AG08395 (cell line): ENCODE data around the gene CTSA.
A peak's percentile ranks its signal among the peaks of the same experiment; 100 is the strongest.
"Not testable (repeated sequence)": the region's sequence is repeated elsewhere in the genome, so short reads cannot be mapped to it uniquely, and the experiment has no call there.

Source experiments
- DNase-seq: peaks from one replicate; pipeline ENCODE4 v3.0.0; 2012; ENCODE audit warnings: mixed read lengths, low spot score

The CTSA gene

GRCh38 chr20:45918779-45919537 lies 27.8 kb downstream of the CTSA start:
- DNase-seq, result no peak

DNA sequence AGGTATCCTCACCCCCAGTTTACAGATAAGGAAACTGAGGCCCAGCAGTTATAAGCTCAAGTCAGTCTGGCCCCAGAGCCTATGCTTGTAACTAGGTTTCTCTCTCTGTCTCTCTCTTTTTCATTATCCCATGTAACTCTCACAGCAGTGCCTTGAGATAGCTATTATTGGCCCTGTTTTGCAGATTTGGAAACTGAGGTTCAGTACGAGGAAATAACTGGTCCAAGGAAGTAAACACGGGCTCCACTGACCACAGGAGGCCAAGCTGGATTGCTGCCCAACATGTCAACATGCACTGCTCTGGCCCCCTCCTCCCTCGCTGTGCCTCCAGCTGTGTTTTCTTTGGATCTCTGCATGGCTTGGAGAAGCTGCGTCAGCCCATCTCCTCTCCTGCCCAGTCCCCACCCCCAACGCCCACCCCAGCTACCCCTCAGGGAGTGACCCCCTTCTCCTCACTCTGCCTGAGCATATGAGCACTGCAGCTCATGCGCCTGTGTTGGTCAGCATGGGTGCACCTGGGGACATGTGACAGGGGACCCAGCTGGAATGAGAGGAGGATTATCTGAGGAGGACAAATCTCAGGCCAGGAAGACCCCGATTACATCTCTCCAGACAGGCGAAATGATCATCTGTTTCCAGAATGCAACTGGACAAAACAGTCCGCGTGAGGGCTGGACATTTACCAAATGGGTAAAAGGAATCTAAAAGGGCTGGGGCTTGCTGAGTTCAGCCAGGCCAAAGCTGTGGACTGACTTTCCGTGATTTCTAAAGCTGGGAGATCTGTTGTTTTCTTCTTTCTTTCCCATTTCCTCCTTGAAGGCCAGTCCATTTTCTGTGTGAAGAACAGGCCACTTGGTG lies 28.6 kb downstream of the CTSA start:
- DNase-seq, result no peak

GRCh38 chr20:45920462-45921336 lies 29.6 kb downstream of the CTSA start:
- DNase-seq, result no peak

GRCh38 chr20:45921337-45922189 lies 30.4 kb downstream of the CTSA start:
- no peak for DNase-seq

- DNase-seq, result peak; percentile 66
Observed at GRCh38 chr20:45924391-45925261, 33.5 kb downstream of the CTSA start.

GRCh38 chr20:45925821-45926506 lies 34.8 kb downstream of the CTSA start:
- no peak for DNase-seq

DNA sequence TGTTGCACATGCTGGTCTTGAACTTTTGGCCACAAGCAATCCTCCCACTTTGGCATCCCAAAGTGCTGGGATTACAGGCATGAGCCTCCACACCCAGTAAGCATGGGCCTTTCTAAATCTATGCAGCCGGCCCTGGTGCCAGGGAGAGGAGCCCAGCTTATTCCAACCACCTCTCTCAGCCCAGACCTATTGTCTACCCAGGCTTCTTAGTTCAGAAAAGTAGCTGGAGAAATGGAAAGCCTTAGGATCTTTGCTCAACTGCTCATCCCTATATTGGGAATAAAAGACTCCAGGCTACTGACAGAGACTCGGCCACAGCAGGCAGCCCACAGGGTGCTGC lies 35.6 kb downstream of the CTSA start:
- DNase-seq, result no peak

DNA sequence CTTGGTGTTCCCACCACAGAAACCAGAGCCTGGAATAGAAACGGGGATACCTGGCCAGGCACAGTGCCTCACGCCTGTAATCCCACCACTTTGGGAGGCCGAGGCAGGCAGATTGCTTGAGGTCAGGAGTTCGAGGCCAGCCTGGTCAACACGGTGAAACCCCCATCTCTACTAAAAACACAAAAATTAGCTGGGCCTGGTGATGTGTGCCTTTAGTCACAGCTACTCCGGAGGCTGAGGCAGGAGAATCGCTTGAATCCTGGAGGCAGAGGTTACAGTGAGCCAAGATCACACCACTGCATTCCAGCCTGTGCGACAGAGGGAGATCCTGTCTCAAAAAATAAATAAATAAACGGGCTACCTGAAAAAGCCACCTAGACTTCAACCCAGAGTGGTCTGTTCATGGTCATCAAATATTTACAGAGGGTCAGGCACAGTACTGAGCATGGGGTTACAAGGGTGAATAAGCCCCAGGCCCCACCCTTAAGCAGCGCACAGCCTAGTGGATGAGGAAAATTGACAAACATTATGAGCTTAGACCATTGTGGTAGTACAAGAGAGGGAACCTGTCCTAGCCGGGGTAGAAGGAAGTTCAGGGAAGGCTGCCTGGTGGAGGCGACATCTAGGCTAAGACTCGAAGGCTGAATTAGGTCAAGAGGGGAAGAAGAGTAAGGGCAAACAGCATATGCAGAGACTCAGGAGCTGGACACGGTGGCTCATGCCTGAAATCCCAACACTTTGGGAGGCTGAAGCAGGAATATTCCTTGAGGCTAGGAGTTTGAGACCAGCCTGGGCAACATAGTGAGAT lies 36.1 kb downstream of the CTSA start:
- no peak for DNase-seq

DNA sequence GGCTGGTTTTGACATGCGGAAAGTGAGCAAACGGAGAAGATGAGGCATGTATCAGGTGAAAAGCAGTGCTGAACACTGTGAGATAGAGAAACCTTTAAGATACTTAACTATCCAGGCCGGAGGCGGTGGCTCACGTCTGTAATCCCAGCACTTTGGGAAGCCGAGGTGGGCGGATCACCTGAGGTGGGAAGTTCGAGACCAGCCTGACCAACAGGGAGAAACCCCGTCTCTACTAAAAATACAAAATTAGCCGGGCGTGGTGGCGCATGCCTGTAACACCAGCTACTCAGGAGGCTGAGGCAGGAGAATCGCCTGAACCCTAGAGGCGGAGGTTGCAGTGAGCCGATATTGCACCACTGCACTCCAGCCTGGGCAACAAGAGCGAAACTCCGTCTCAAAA lies 40.5 kb downstream of the CTSA start:
- not testable (repeated sequence) for DNase-seq

- DNase-seq, result peak; percentile 77
Observed at GRCh38 chr20:45933266-45934045, 42.3 kb downstream of the CTSA start.

DNA sequence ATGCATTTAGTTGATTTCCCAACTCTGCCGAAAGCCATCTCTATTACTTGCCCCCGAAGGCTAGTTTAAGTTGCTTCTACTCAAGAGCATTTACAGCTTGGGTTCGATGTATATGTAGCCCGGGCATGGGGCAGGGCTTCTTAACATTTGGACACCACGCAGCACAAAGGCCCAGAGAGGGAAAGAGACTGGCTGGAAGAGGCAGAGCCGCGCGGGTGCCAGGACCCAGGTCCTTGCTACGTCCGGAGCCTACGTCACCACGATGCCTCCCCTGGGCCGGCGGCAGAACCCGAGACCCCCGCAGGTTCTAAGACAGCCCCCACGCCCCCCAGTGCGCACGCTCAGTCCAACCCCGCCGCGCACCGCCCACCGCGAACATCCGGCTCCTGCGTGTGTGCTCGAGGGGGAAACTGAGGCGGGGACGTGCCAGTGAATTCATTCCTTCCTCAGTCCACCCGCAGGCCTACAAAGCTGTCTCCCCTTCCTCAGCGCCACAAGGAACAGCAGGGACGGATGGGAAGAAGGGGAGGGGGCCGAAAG lies 43.0 kb downstream of the CTSA start:
- no peak for DNase-seq

DNA sequence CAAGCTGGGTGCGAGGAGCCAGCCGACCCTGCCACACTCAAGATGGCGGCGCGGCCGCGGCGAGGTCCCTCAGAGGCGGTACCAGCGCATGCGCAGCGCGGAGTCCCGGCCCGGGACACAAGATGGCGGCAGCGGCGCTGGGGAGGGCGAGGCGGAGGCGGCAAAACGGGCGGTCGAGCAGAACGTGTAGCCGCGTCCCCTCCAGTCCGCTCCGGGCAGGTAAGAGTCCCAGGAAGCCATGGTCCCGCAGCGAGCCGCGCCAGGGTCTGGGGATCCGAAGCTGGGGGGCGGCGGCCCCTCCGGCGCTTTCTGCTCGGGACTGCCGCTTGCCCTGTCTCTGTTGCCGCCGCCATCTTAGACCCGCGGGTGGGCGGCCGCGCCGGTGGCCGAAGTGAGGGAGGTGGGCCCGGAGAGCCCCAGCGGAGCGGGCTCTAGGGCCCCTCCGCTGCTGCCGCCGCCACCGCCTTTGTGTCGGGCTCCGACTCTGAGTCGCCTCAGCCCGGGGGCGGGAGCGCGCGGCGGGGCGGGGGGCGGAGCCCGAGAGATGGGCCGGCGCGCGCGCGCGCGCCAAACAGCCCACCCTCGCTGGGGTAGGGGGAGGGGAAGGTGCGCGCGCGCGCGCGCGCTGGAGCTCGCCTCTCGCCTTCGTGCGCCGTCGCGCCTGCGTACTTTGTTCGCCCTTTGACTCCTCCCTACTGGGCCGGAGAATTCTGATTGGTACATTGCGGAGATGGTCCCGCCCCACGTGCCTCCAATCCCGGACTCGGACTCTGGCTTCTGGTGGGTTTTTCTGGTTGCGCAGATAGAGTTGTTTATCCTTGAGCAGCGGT lies 43.7 kb downstream of the CTSA start, which contains the start of gene PCIF1:
Gene PCIF1 (plus strand): TSS at position 98 of the 830 bp plus-strand sequence. CDS start 4,317 bp downstream, outside the sequence.
- peak; percentile 100 for DNase-seq

- DNase-seq, result no peak
Observed at GRCh38 chr20:45935416-45936046, 44.4 kb downstream of the CTSA start.

DNA sequence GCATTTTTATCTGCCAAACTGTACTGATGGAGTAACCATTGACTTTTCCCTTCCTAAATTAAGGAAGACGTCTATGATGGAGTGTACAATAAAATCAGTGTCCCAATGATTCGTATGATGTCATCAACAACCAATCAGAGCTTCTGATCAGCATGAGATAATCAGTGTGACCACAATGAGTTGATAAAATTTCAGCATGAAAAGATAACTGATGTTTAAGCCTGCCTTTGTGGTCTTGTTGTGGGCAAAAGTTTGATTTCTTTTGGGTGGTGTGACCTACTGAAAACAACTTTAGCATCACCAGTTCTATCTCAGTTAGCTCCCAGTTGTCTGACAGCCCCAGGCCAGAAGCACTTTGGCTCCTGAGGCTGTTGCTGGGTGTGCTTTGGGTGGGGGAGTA lies 46.6 kb downstream of the CTSA start:
- no peak for DNase-seq

DNA sequence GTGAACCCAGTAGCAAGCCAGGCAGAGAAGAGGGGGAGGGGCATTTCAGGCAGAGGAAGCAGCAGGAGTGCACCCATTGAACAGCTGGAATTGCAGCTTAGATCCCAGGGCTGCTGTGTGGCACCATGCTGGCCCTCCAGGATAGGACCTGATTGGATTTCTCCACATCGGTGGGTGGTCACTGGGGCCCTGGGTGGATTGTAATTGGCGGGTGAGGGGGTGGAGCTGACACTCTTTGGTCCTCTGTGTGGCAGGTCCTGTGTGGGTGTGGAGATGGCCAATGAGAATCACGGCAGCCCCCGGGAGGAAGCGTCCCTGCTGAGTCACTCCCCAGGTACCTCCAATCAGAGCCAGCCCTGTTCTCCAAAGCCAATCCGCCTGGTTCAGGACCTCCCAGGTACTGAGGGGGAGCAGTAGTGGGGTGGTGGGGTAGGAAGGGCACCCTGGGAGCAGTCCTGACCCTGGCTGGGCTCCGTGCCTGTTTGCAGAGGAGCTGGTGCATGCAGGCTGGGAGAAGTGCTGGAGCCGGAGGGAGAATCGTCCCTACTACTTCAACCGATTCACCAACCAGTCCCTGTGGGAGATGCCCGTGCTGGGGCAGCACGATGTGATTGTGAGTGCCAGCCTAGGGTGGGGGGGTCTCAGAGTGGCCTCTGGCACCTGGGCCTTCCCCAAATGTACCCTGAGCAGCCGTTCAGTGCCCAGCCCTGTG lies 47.7 kb downstream of the CTSA start:
- no peak for DNase-seq

- DNase-seq, result no peak
Observed at GRCh38 chr20:45940053-45940452, 48.9 kb downstream of the CTSA start.
